ENCODE data around the gene STAT6.
A peak's percentile ranks its signal among the peaks of the same experiment; 100 is the strongest.

The STAT6 gene, protein sequence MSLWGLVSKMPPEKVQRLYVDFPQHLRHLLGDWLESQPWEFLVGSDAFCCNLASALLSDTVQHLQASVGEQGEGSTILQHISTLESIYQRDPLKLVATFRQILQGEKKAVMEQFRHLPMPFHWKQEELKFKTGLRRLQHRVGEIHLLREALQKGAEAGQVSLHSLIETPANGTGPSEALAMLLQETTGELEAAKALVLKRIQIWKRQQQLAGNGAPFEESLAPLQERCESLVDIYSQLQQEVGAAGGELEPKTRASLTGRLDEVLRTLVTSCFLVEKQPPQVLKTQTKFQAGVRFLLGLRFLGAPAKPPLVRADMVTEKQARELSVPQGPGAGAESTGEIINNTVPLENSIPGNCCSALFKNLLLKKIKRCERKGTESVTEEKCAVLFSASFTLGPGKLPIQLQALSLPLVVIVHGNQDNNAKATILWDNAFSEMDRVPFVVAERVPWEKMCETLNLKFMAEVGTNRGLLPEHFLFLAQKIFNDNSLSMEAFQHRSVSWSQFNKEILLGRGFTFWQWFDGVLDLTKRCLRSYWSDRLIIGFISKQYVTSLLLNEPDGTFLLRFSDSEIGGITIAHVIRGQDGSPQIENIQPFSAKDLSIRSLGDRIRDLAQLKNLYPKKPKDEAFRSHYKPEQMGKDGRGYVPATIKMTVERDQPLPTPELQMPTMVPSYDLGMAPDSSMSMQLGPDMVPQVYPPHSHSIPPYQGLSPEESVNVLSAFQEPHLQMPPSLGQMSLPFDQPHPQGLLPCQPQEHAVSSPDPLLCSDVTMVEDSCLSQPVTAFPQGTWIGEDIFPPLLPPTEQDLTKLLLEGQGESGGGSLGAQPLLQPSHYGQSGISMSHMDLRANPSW

DNA sequence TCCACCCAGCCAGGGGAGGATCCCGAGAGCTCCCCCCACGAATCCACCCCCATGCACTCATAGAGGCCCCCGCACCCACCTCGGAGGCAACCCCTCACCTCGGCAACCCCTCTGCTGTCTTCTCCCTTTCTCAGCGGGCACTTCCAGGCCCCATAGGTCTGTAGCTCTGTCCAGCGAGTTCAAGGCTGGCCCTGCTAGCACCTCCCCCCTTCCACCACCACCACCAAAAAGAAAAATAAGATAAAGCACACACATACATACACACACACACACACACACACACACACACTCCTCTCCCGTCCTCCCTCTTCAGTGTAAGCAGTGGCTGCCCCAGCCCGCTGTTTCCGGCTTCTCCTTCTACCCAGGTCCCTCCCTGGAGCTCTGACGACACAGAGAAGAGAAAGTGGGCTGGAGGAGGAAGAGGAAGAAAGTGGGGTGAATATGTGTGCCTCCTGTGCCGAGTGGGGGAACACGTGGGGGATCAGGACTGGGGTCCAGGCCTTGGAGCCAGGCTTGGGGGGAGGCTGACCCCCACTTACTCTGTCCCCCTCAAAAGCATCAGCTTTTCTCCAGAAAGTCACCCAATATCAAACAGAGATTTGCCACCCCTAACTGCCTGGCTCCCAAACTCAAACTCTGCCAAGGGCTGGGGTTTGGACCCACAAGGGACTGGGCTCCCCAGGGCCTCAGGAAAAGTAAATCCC, at the start of gene STAT6:
Gene STAT6, minus strand, starts transcription at position 332 of the 704 bp plus-strand sequence. CDS start 3,084 bp downstream, outside the sequence.
- peak; percentile 94 for DNase-seq

DNA sequence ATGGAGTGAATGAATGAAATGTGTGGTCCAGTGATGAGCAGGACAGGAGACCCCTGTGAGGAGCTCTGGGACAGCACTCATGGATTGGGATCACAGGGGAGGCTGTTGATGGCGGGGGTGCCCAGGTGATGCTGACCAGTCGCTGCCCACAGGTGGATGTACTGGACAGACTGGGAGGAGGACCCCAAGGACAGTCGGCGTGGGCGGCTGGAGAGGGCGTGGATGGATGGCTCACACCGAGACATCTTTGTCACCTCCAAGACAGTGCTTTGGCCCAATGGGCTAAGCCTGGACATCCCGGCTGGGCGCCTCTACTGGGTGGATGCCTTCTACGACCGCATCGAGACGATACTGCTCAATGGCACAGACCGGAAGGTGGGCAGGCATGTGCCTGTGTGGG, 49.6 kb upstream of the STAT6 start:
- DNase-seq, result no peak

GRCh38 chr12:57160040-57160439, 48.9 kb upstream of the STAT6 start:
- no peak for DNase-seq

DNA sequence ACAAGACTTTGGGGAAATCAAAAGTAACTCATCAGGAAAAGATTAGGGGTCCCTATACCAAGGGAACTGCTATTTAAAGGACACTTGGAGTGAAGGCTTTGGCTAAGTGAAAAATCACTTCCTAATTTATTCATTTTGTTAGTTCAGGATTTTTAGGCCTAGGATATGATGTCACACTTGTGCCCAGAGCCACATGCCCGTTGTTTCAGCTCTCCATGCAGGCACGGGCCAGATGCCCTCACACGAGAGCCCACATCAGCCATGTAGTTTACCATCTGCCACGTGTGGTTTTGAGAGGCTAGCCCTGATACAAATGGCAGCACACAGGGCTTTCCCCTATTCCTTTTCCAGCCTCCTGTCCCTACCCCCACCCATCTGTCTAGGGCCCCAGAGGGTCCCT, 48.1 kb upstream of the STAT6 start:
- DNase-seq, result no peak

GRCh38 chr12:57158665-57159064, 47.5 kb upstream of the STAT6 start:
- no peak for DNase-seq

- no peak for DNase-seq
These were observed 47.0 kb upstream of the STAT6 start for GRCh38 chr12:57158186-57158585.

DNA sequence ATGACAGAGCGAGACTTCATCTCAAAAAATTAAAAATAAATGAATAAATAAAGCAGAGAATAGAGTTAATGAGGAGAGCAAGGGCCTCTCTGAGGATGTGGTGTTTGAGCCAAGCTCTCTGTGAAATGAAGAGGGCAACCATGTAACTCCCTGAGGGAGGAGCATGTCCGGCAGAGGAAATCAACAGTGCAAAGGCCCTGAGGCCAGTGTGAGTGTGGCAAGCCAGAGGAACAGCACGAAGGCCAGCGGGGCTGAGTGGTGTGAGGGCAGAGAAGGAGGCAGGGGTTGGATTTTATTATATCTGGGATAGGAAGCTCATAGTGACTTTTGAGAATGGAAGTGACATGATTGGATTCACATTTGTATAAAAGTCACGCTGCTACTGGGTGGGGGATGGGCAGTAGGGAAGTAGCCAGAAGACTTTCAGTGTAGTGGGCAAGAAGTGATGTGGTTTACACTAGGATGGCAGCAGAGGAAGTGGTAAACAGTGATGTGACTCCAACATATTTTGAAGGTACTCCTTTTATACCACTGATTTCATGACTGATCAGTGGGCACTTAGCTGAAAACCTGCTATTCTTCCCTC, 46.5 kb upstream of the STAT6 start:
- DNase-seq, result peak; percentile 12

DNA sequence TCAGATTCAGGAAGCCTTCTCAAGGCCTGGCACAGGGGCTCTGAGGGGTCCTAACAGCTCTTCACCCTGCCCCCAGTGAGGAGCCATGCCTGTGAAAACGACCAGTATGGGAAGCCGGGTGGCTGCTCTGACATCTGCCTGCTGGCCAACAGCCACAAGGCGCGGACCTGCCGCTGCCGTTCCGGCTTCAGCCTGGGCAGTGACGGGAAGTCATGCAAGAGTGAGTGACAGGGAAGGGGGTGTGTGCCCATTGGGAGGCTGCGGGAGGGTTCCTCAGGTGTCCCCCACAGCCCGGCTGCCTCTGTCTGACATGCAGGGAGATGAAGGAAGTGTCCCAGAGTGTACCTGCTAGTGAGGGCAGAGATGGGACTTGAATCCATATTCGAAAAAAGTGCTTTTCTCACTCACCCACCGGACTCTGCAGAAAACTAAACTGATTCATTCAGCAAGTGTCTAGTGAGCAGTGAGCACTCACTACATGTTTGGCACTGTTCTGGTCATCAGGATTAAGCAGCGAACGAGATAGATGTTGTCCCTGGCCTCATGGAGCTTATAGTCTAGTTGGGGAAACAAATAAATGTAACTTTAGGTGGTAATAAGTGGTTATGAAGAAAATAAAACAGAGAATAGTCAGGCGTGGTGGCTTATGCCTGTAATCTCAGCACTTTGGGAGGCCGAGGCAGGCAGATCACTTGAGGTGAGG, 45.7 kb upstream of the STAT6 start:
- DNase-seq, result no peak

GRCh38 chr12:57154804-57155434, 43.8 kb upstream of the STAT6 start:
- DNase-seq, result no peak

GRCh38 chr12:57154076-57154475, 42.9 kb upstream of the STAT6 start:
- DNase-seq, result no peak

- DNase-seq, result no peak
These were observed 42.3 kb upstream of the STAT6 start for GRCh38 chr12:57153415-57153997.

- no peak for DNase-seq
These were observed 41.5 kb upstream of the STAT6 start for GRCh38 chr12:57152639-57153038.

- no peak for DNase-seq
These were observed 40.8 kb upstream of the STAT6 start for GRCh38 chr12:57151741-57152630.

GRCh38 chr12:57150400-57151000, 39.3 kb upstream of the STAT6 start:
- no peak for DNase-seq

GRCh38 chr12:57149245-57149900, 38.2 kb upstream of the STAT6 start:
- DNase-seq, result no peak

DNA sequence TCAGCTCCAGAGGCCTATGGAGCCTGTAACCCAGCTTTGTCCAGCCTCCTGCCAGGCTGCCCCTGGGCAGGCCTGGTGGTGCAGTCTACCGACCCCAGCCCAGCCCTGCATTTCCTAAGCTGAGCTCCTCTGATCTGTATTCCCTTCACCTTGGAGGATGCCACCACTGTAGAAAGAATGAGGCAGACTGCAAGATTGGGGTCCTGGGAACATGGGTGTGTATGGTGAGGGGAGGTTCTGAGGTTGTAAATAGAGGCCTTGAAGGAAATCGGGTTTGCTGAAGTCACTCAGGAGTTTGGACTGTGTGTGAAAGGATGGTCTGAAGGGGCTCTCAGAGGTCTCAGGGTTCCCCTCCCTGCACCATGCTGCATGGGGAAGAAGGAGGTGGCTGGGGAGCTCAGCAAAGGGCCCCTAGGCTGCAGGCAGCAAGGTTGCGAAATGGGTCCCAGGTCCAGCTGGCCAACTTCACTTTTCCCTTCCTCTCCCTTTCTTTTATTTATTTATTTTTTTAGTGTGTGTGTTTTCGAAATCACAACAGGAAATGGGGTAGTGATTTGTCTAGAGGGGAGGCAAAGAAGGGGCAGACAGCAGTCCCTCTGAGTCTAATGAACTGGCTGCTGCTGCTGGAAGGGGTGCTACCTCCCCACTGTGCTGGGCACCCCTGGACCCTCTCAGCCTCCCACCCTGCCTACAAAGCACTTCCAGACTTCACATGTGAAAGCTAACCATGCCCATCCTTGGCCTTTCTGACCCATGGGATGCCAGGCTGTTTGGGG, 37.5 kb upstream of the STAT6 start:
- DNase-seq, result no peak

GRCh38 chr12:57146961-57147944, 36.1 kb upstream of the STAT6 start, which contains the start of gene LRP1-AS:
TSS of gene LRP1-AS (minus strand) at chr12:57147619.
- no peak for DNase-seq
